GM21381 (cell line): ENCODE data around the gene PPAN.

ENCODE experiments used
- ATAC-seq: cut with Tn5 transposase; IDR thresholded peaks from one replicate; pipeline ENCODE4 v1.9.1; 2021; ENCODE audit warnings: mild to moderate bottlenecking, moderate library complexity; ENCODE audit not compliant: unreplicated experiment

PPAN gene

GRCh38 chr19:10113592-10113963, 7.4 kb downstream of the PPAN start:
- no peak for ATAC-seq

- ATAC-seq = no peak
Observed at GRCh38 chr19:10113964-10114650, 7.9 kb downstream of the PPAN start.

GRCh38 chr19:10114651-10115391, 8.7 kb downstream of the PPAN start:
- no peak for ATAC-seq

- ATAC-seq = no peak
Observed at GRCh38 chr19:10115392-10116084, 9.4 kb downstream of the PPAN start.

- no peak for ATAC-seq
Observed at GRCh38 chr19:10116085-10116865, 10.1 kb downstream of the PPAN start.

GRCh38 chr19:10116866-10117616, 10.9 kb downstream of the PPAN start:
- no peak for ATAC-seq

- ATAC-seq = no peak
Observed at GRCh38 chr19:10118960-10119359, 12.8 kb downstream of the PPAN start.

GRCh38 chr19:10120538-10121189, 14.5 kb downstream of the PPAN start:
- no peak for ATAC-seq

GRCh38 chr19:10122045-10122444, 15.9 kb downstream of the PPAN start:
- ATAC-seq = no peak

- ATAC-seq = no peak
Observed at GRCh38 chr19:10124429-10124828, 18.3 kb downstream of the PPAN start.

GRCh38 chr19:10126213-10126639, 20.1 kb downstream of the PPAN start:
- no peak for ATAC-seq

GRCh38 chr19:10132905-10133304, 26.7 kb downstream of the PPAN start:
- ATAC-seq = no peak

GRCh38 chr19:10133596-10133995, 27.4 kb downstream of the PPAN start:
- no peak for ATAC-seq

- ATAC-seq = no peak
Observed at GRCh38 chr19:10134040-10134439, 27.9 kb downstream of the PPAN start.

GRCh38 chr19:10135551-10136334, 29.6 kb downstream of the PPAN start:
- ATAC-seq = no peak

- no peak for ATAC-seq
Observed at GRCh38 chr19:10136936-10137335, 30.8 kb downstream of the PPAN start.

GRCh38 chr19:10137751-10138682, 31.9 kb downstream of the PPAN start:
- no peak for ATAC-seq
